Stimulated activated CD8-positive, alpha-beta memory T cell treated with anti-CD3 and anti-CD28 coated beads, Interleukin-12 subunit alpha, Interleukin-12 subunit beta, amount 100 ng/mL, for 4 hours (primary cell): ENCODE data around the gene LCE2C.
"Not testable (repeated sequence)": the region's sequence is repeated elsewhere in the genome, so short reads cannot be mapped to it uniquely, and the experiment has no call there.

Experiments used
- DNase-seq: peaks from one replicate; pipeline ENCODE4 v3.0.0-alpha.2; 2020; ENCODE audit warnings: low read depth

The LCE2C gene, protein sequence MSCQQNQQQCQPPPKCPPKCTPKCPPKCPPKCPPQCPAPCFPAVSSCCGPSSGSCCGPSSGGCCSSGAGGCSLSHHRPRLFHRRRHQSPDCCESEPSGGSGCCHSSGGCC

DNA sequence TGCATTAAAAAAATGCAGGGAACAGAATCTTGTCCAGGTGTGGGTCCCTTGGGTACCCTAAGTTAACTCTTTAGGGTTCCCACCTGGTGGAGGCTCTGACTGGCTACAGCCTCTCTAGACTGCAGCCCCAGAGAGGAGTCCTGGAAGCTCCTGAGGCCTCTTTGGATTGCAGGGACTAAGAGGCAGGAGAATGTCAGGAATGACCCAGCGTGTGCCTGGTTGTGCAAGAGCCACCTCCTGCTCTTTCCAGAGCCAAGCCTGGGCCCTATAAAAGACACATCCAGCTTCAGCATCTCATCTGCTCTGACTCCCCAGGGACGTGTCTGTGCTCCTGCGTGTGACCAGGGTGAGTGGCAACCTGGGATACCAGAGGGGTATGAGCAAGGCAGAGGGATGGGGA, at the start of gene LCE2C:
Gene LCE2C (plus strand): TSS at position 297 of the 400 bp plus-strand sequence. CDS start 737 bp downstream, outside the sequence.
- DNase-seq = not testable (repeated sequence)

GRCh38 chr1:152626744-152627143, 48.3 kb upstream of the LCE2C start:
- DNase-seq = no peak

- DNase-seq = no peak
Measured at GRCh38 chr1:152630596-152630995, 44.5 kb upstream of the LCE2C start.

DNA sequence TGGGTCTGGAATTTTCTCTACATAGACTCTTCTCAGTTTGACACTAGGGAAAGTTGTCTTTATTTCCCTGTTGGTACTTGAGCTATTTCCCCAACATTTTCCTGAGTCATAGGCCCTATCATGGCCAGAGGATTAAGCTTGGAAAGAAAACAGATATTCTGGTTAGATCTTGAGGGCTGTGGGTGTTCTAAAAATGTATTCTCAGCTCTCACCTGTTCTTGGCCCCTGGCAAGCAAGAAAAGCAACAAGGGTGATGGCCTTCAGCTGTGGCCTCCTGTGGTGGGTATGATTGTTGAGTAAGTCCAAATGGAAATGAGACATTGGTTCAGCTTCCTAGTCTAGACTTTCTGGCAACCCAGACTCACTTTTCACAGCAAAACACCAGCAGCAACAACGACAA, 34.7 kb upstream of the LCE2C start:
- DNase-seq = no peak

GRCh38 chr1:152643945-152644344, 31.1 kb upstream of the LCE2C start:
- no peak for DNase-seq

GRCh38 chr1:152645146-152645545, 29.9 kb upstream of the LCE2C start:
- DNase-seq = no peak

DNA sequence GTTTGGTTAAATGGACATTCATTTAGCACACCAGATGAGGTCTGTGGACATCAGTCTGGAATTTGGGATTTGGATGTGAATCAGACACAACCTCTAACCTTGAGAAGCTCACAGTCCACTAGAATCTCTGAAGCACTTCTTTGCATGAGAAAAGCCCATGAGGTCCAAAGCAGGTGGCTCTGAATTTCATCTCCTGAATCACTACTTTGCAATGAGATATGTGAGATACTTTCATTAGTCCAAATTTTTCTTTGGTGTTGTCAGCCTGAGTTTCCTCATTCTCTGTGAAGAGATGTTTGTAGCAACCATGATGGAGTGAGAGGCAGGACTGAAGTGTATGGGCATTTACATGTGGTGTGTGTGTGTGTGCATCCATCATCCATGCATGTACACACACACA, 28.4 kb upstream of the LCE2C start:
- no peak for DNase-seq

DNA sequence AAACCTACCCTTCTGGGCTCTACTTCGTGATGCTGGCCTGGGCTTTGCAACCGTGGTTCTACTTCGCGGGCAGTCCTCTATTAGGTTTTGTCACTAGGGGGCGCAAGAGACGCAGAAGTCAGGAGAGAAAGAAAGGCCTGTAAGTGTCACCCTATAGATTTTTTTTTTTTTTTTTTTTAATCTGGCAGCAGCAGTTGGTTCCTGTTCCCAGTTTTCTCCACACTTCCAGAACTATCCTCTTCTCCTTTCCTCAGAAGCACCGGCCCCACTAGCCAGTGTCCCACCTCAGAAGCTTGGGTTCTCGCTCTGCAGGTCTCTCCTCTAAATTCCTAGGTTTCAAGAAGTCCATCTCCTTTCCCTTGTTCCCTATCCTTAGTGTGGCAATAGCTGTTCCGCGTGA, 21.0 kb upstream of the LCE2C start:
- DNase-seq = no peak

DNA sequence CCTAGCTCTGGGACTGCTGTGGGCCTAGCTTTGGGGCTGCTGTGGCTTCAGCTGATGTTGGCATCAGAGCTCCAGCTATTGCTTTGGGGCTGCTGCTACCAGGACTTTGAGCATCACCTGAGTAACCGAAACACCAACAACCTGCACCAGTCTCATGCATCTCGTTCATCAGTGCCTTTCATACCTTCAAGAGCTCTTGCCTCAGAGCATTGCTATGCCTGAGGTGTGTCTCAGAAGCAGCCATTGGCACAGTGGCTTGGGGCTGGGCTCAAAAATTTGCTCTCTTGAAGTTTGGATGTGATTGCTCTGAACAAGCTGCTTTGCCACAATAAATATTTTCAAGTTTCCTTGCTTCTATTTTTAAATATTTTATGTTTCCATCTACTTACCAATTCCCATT, 18.6 kb upstream of the LCE2C start:
- DNase-seq = no peak

GRCh38 chr1:152657677-152658076, 17.4 kb upstream of the LCE2C start:
- no peak for DNase-seq

DNA sequence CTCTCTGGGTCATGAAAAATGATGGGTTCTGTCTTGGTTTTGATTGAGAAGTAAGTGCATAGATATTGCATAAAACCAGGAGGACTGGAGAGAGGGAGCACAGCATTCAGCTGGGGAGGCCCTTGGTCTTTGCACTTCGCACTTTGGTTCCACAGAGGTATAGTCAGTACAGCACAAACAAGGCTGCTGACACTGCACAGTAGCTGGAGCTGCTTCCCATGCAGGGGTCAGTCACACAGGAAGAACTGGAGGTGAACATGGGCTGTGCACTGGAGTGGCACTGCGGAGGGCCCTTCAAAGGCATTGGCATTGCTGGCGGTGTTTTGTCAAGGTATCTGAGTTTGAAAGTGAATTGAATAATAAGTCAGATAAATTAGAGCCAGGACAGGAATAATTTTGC, 16.4 kb upstream of the LCE2C start:
- DNase-seq = no peak

DNA sequence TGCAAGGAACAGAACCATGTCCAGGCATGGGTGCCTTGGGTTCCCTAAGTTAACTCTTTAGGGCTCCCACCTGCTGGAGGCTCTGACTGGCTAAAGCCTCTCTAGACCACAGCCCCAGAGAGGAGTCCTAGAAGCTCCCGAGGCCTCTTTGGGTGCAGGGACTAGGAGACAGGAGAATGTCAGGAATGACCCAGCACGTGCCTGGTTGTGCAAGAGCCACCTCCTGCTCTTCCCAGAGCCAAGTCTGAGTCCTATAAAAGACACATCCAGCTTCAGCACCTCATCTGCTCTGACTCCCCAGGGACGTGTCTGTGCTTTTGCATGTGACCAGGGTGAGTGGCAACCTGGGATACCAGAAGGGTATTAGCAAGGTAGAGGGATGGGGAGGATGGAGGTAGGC, 12.0 kb upstream of the LCE2C start, which contains the start of gene LCE2D:
Gene LCE2D (plus strand): TSS at position 283 of the 400 bp plus-strand sequence. CDS start 726 bp downstream, outside the sequence.
- DNase-seq = no peak

- DNase-seq = not testable (repeated sequence)
Measured at GRCh38 chr1:152666171-152666570, 8.9 kb upstream of the LCE2C start.

DNA sequence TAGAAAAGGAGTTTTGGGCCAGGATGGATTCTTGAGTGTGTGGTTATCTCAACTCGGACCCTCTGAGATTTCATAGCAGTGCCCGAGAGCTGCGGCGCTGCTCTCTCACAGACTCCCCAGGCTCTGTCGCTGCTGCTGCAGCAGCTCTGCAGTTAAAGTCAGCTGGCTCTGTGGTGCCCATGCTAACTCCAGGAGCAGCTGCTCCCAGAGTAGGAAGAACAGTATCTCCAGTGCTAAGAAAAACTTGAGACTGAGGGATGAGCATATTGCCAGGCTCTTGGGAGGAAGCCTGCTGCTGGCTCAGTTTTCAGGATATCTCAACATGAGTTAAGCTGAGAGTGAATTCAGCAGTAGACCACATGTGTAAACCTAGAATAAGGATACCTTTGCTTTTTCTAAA, 7.4 kb upstream of the LCE2C start:
- DNase-seq = no peak

DNA sequence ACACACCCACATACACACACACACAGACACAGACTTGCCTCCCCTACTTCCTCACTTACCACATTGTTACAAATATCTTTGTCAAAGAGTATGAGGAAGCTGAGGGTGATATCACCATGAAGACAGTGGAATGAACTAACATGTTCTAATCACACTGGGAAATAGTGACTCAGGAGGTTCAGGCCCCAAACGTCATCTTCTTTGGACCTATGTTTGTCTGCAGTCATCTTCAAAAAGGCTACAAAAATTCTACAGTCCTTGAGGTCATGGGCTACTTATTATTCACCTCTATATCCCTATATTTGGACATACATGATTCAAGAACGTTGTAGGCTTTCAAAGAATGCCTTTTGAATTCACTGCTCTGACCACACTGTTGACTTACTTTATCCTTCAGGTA, 2.1 kb upstream of the LCE2C start:
- DNase-seq = no peak

DNA sequence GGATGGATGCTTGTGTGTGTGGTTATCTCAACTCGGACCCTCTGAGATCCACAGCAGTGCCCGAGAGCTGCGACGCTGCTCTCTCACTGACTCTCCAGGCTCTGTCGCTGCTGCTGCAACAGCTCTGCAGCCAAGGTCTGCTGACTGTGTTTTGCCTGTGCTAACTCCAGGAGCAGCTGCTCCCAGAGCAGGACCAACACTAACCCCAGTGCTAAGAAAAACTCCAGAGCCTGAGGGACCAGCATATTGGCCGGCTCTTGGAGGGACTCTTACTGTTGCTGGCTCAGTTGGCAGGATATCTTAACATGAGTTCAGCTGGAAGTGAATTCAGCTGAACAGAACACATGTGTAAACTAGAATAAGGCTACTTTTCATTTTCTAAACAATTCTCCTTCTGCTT, 4.4 kb downstream of the LCE2C start:
- DNase-seq = no peak

- no peak for DNase-seq
Measured at GRCh38 chr1:152681616-152682015, 6.5 kb downstream of the LCE2C start.

DNA sequence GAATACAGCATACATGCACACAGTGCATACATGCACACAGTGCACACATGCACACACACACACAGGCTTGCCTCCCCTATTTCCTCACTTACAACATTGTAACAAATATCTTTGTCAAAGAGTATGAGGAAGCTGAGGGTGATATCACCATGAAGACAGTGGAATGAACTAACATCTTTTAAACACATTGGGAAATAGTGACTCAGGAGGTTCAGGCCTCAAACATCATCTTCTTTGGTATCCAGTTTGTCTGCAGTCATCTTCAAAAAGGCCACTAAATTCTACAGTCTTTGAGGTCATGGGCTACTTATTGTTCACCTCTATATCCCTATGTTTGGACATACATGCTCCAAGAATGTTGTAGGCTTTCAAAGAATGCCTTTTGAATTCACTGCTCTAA, 8.8 kb downstream of the LCE2C start:
- no peak for DNase-seq

- DNase-seq = not testable (repeated sequence)
Measured at GRCh38 chr1:152685823-152686222, 10.7 kb downstream of the LCE2C start, which contains the start of gene LCE2B. TSS of gene LCE2B (plus strand) at chr1:152686123. CDS start at chr1:152686844, 721 bp downstream.

DNA sequence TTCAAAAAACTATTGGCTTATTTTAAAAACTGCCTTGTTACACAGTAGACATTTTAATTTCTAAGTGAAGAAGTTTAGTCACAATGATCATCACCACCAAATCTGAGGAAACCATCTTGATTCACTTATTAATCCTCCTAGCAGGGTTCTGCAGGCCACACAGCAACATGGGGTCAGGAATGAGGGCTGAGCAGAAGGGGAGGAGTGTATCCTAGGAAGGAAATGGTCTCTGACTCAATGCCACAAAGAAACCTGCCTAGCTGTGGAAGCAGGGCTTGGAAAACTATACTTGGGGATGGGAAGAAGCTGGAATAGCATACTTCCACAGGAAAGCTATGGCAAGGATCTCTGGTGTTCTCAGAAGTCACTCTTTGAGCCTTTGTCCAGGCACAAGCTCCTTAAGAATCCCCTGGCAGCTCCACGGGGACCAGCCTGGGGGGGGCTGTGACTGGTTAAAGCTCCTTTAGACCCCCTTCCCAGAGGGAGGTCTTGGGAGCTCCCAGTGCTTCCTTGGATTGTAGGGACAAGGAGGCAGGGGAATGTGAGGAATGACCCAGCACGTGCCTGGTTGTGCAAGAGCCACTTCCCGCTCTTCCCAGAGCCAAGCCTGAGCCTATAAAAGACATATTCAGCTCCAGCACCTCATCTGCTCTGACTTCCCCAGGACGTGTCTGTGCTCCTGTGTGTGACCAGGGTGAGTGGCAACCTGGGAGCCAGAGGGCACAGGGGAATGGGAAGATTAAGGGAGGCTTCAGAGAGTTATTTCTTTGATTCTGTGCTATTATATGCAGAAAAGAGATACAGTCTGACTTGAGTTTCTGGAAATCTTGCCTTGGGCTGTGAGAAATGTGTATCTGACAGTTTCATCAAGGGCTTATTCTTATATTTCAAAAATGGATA, 22.9 kb downstream of the LCE2C start, which contains the start of gene LCE2A:
Gene LCE2A (plus strand): TSS at position 645 of the 900 bp plus-strand sequence. CDS start 557 bp downstream, outside the sequence.
- no peak for DNase-seq

DNA sequence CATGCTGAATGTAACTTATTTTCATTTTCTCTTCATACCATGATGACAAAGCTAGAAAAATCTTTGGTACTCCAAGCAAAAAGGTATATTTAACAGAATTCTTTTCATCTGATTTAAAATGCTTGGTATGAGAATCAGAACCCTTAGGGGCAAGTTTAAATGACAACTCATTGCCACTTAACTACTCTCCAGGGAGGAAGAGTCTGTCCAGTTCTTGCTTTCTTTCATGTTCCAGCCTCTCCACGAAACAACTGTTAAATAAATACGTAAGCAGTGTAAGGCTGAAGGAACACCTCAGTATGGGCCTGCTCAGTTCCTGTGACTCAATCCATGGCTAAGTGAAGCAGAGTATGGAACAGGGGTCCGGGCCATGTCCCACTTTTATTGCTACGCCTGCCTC, 24.7 kb downstream of the LCE2C start:
- no peak for DNase-seq

GRCh38 chr1:152707860-152708259, 32.8 kb downstream of the LCE2C start, which contains the start of gene LCE4A:
TSS of gene LCE4A (plus strand) at chr1:152708160. CDS start at chr1:152709076, 916 bp downstream.
- no peak for DNase-seq

GRCh38 chr1:152718238-152718637, 43.2 kb downstream of the LCE2C start:
- DNase-seq = no peak
